H1 (cell line): ENCODE data around the gene KANSL1. TPM values are rescaled to one million over a fixed set of nuclear protein-coding genes. Genes with fewer than 3 reads are reported as not detected.

Source experiments
- polyA plus RNA-seq, 7 experiments: library from polyadenylated mRNA; depleted of rRNA in 3 of 7; stranded (reverse) in 5 of 7; unstranded in 2 of 7; fragments of >200 nt in 5 of 7; fragments of 200-250 nt in 2 of 7; gene quantifications; 1 replicate in 5 of 7; 2 replicates in 1 of 7; 4 replicates in 1 of 7; pipeline versions ENCODE4 v1.2.1 to v1.2.3, GENCODE V29; 2011 to 2013; ENCODE audit warnings: missing spikeins in 2 of 7, mixed read lengths in 2 of 7
- total RNA-seq: library from RNA; stranded (reverse); fragmentation: NEBNext Ultra II Directional; extraction: Animal tissue kit (Norgen Biotek cat#: 25700); gene quantifications from 2 replicates; pipeline ENCODE4 v1.2.1, GENCODE V29; 2021
- TF ChIP-seq, protein P1 (sequence below): fragments of 300-600 bp; sonication (generic); IDR thresholded peaks from 2 replicates; pipeline ENCODE4 v1.7.1; 2012; ENCODE audit warnings: low read length, moderate library complexity, mild to moderate bottlenecking, inconsistent platforms; ENCODE audit not compliant: insufficient replicate concordance

Gene KANSL1
- total and polyA plus RNA-seq, 2 of the 8 experiments (the other 6 are each of a cell fraction or from before 2014, with no cell fraction given): 34.0 to 128 TPM

DNA sequence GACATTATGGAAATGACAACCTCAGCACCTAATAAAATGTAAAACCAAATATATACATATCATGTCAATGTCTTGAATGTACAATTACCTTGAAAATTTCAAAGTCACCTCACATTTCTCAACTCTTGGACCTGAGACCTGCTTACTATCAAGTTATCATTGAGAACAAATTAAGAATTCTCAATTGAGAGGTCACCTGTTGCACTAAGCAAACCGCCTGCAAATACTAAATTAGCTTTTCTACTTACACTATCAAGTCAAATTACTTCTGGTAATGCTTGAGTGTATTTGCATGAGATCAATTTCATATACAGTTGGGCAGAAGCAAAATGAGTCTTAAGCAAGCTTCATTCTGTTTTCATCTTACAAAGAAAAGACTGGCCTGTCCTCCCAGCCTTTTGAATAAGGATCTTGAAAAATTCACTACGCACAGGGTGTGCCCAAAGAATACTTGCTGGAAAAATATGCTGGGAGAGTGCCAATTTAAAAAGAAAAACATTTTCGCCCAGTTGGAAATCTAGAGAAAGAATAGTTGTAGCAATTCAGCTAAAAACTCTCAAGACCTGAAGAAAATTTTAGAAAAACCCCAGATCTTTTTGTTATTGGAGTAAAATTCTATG lies 35.7 kb downstream of the KANSL1 start (continued):
- TF ChIP-seq, protein P1, sequence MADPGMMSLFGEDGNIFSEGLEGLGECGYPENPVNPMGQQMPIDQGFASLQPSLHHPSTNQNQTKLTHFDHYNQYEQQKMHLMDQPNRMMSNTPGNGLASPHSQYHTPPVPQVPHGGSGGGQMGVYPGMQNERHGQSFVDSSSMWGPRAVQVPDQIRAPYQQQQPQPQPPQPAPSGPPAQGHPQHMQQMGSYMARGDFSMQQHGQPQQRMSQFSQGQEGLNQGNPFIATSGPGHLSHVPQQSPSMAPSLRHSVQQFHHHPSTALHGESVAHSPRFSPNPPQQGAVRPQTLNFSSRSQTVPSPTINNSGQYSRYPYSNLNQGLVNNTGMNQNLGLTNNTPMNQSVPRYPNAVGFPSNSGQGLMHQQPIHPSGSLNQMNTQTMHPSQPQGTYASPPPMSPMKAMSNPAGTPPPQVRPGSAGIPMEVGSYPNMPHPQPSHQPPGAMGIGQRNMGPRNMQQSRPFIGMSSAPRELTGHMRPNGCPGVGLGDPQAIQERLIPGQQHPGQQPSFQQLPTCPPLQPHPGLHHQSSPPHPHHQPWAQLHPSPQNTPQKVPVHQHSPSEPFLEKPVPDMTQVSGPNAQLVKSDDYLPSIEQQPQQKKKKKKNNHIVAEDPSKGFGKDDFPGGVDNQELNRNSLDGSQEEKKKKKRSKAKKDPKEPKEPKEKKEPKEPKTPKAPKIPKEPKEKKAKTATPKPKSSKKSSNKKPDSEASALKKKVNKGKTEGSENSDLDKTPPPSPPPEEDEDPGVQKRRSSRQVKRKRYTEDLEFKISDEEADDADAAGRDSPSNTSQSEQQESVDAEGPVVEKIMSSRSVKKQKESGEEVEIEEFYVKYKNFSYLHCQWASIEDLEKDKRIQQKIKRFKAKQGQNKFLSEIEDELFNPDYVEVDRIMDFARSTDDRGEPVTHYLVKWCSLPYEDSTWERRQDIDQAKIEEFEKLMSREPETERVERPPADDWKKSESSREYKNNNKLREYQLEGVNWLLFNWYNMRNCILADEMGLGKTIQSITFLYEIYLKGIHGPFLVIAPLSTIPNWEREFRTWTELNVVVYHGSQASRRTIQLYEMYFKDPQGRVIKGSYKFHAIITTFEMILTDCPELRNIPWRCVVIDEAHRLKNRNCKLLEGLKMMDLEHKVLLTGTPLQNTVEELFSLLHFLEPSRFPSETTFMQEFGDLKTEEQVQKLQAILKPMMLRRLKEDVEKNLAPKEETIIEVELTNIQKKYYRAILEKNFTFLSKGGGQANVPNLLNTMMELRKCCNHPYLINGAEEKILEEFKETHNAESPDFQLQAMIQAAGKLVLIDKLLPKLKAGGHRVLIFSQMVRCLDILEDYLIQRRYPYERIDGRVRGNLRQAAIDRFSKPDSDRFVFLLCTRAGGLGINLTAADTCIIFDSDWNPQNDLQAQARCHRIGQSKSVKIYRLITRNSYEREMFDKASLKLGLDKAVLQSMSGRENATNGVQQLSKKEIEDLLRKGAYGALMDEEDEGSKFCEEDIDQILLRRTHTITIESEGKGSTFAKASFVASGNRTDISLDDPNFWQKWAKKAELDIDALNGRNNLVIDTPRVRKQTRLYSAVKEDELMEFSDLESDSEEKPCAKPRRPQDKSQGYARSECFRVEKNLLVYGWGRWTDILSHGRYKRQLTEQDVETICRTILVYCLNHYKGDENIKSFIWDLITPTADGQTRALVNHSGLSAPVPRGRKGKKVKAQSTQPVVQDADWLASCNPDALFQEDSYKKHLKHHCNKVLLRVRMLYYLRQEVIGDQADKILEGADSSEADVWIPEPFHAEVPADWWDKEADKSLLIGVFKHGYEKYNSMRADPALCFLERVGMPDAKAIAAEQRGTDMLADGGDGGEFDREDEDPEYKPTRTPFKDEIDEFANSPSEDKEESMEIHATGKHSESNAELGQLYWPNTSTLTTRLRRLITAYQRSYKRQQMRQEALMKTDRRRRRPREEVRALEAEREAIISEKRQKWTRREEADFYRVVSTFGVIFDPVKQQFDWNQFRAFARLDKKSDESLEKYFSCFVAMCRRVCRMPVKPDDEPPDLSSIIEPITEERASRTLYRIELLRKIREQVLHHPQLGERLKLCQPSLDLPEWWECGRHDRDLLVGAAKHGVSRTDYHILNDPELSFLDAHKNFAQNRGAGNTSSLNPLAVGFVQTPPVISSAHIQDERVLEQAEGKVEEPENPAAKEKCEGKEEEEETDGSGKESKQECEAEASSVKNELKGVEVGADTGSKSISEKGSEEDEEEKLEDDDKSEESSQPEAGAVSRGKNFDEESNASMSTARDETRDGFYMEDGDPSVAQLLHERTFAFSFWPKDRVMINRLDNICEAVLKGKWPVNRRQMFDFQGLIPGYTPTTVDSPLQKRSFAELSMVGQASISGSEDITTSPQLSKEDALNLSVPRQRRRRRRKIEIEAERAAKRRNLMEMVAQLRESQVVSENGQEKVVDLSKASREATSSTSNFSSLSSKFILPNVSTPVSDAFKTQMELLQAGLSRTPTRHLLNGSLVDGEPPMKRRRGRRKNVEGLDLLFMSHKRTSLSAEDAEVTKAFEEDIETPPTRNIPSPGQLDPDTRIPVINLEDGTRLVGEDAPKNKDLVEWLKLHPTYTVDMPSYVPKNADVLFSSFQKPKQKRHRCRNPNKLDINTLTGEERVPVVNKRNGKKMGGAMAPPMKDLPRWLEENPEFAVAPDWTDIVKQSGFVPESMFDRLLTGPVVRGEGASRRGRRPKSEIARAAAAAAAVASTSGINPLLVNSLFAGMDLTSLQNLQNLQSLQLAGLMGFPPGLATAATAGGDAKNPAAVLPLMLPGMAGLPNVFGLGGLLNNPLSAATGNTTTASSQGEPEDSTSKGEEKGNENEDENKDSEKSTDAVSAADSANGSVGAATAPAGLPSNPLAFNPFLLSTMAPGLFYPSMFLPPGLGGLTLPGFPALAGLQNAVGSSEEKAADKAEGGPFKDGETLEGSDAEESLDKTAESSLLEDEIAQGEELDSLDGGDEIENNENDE: no peak
